ENCODE results near the gene RABL6. TPM values are rescaled to one million over a fixed set of nuclear protein-coding genes. Genes with fewer than 3 reads are reported as not detected.

RABL6 gene
- total RNA-seq, 2 donors from 2014 or later = 69.8 to 72.8 TPM

DNA sequence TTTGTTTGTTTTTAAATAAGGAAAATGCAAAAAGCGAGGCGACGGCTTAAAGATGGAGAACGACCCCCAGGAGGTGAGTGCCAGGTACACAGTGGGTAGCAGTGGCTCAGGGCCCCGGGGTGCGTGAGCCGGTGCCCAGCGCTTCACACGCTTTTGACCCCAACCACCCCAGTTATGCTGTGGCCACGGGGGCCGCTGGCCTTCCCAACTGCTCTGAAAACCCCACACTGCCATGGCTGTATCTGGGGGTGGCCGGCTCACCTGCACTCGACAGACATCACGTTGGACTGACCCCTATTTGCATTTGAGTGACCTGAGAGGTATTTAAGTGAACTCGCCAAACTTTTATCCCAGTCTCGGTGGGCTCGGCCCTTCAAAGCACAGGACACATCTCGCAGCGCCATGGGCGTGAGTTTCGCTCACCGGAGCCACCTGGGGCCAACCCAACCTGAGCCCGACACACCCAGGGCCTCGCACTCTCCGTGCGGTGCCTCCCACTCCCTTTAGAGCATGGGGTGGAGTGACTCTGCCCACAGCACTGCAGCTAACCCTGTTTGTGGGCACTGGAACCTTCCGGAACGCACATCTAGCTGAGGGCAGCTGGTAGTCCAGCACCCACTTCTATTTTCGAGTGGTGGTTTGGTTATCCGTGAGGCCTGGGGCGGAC lies 20.9 kb downstream of the RABL6 start:
- TF ChIP-seq, protein P1, sequence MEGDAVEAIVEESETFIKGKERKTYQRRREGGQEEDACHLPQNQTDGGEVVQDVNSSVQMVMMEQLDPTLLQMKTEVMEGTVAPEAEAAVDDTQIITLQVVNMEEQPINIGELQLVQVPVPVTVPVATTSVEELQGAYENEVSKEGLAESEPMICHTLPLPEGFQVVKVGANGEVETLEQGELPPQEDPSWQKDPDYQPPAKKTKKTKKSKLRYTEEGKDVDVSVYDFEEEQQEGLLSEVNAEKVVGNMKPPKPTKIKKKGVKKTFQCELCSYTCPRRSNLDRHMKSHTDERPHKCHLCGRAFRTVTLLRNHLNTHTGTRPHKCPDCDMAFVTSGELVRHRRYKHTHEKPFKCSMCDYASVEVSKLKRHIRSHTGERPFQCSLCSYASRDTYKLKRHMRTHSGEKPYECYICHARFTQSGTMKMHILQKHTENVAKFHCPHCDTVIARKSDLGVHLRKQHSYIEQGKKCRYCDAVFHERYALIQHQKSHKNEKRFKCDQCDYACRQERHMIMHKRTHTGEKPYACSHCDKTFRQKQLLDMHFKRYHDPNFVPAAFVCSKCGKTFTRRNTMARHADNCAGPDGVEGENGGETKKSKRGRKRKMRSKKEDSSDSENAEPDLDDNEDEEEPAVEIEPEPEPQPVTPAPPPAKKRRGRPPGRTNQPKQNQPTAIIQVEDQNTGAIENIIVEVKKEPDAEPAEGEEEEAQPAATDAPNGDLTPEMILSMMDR (IDR thresholded peaks at IDR 0.05) = no peak
- TF ChIP-seq POLR2A (IDR thresholded peaks at IDR 0.05) = no peak
- H3K27me3 ChIP-seq = no peaks in the 10 kb centered on the region
- peak in 1 of 4 donors; percentile 11 for DNase-seq
- no peak for ATAC-seq
- H3K4me1 ChIP-seq = peaks cover 25% of the 10 kb centered on the region
- 94 to 97% methylated on average over 23 to 31 of the region's 31 CpGs for WGBS, 2 donors
- no peak overlapping the region for H3K4me3 ChIP-seq
- no peaks in the 10 kb centered on the region for H3K9me3 ChIP-seq
- no peak overlapping the region for H3K27ac ChIP-seq
- peaks cover 0 to 20% of the 10 kb centered on the region in 2 donors for H3K36me3 ChIP-seq (replicated peaks in 1 of 2; ENCODE audit: insufficient read depth in 1 of 2, low read depth in 2 of 2)
- intact Hi-C loops (cut with DNase I) = no loop called here

DNA sequence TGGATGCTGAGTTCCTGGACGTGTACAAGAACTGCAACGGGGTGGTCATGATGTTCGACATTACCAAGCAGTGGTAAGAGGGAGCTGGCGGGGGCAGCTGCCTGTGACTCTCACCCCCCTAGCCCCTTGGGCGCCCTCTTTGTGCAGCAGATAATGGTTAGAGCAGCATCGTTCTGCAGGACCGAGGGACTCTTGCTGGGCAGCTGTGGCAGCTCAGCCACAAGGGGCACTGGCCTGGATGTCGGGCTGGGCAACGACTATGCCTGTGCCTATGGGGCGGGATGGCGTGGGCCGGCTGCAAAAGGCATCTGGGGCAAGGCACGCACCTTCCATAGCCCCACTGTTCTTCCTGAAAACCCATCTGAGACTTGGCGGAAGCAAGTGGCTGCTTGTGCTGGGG lies 21.7 kb downstream of the RABL6 start:
- peaks cover 0 to 20% of the 10 kb centered on the region in 2 donors for H3K36me3 ChIP-seq (replicated peaks in 1 of 2; ENCODE audit: insufficient read depth in 1 of 2, low read depth in 2 of 2)
- H3K27me3 ChIP-seq = no peaks in the 10 kb centered on the region
- DNase-seq (peak in 3 of 4 donors; percentile 1 to 10 (median 10)), ATAC-seq (no peak)
- H3K9me3 ChIP-seq = no peaks in the 10 kb centered on the region
- no peak overlapping the region for H3K27ac ChIP-seq
- TF ChIP-seq POLR2A (IDR thresholded peaks at IDR 0.05) = no peak
- TF ChIP-seq, protein P1 (IDR thresholded peaks at IDR 0.05) = no peak
- 89 to 93% methylated on average over 11 to 14 of the region's 14 CpGs for WGBS, 2 donors
- H3K4me3 ChIP-seq = no peak overlapping the region
- H3K4me1 ChIP-seq = peaks cover 20% of the 10 kb centered on the region
- intact Hi-C loops (cut with DNase I) = no loop called here

GRCh38 chr9:136829981-136830885 lies 22.5 kb downstream of the RABL6 start:
- ATAC-seq (no peak), DNase-seq (peak in 3 of 4 donors; percentile 1 to 13 (median 11))
- H3K9me3 ChIP-seq = no peaks in the 10 kb centered on the region
- intact Hi-C loops (cut with DNase I) = no loop called here
- no peaks in the 10 kb centered on the region for H3K27me3 ChIP-seq
- no peak overlapping the region for H3K27ac ChIP-seq
- no peak overlapping the region for H3K4me3 ChIP-seq
- TF ChIP-seq POLR2A (IDR thresholded peaks at IDR 0.05) = no peak
- TF ChIP-seq, protein P1 (IDR thresholded peaks at IDR 0.05) = no peak
- 89 to 93% methylated on average over 20 to 41 of the region's 41 CpGs for WGBS, 2 donors
- peaks cover 0 to 20% of the 10 kb centered on the region in 2 donors for H3K36me3 ChIP-seq (replicated peaks in 1 of 2; ENCODE audit: insufficient read depth in 1 of 2, low read depth in 2 of 2)
- peaks cover 20% of the 10 kb centered on the region for H3K4me1 ChIP-seq

- H3K4me1 ChIP-seq = peaks cover 20% of the 10 kb centered on the region
- DNase-seq (peak in 1 of 4 donors; percentile 10), ATAC-seq (no peak)
- H3K9me3 ChIP-seq = no peaks in the 10 kb centered on the region
- 90 to 91% methylated on average over 28 of the region's 30 CpGs for WGBS, 2 donors
- intact Hi-C loops (cut with DNase I) = no loop called here
- no peak overlapping the region for H3K4me3 ChIP-seq
- TF ChIP-seq, protein P1 (IDR thresholded peaks at IDR 0.05) = no peak
- TF ChIP-seq POLR2A (IDR thresholded peaks at IDR 0.05) = no peak
- H3K27me3 ChIP-seq = no peaks in the 10 kb centered on the region
- H3K27ac ChIP-seq = no peak overlapping the region
- H3K36me3 ChIP-seq (replicated peaks in 1 of 2; ENCODE audit: insufficient read depth in 1 of 2, low read depth in 2 of 2) = peaks cover 0 to 20% of the 10 kb centered on the region in 2 donors
These were observed 23.4 kb downstream of the RABL6 start for GRCh38 chr9:136831002-136831719.

Measured in body of pancreas (tissue), 4 donors.